SK-N-SH treated with all-trans-retinoic acid at 6 μM for 48 hours (cell line): ENCODE measurements around the gene F2.

Experiments
- ARNTL ChIP-seq: fragments of 450-650 bp; formaldehyde crosslinking; IDR thresholded peaks from 2 replicates; pipeline ENCODE4 v1.5.0; 2020; ENCODE audit warnings: low read depth, mild to moderate bottlenecking, moderate library complexity, borderline replicate concordance
- CSDC2 ChIP-seq: fragments of 250-450 bp; sonication (Bioruptor Pico); IDR thresholded peaks from 2 replicates; pipeline ENCODE4 v1.5.0; 2020; ENCODE audit warnings: mild to moderate bottlenecking, moderate library complexity
- OSR1 ChIP-seq: fragments of 250-450 bp; sonication (Bioruptor Pico); IDR thresholded peaks from 2 replicates; pipeline ENCODE4 v1.8.0; 2022; ENCODE audit warnings: moderate library complexity, mild to moderate bottlenecking, inconsistent platforms
- PPARA ChIP-seq: fragments of 250-450 bp; sonication (Bioruptor Pico); IDR thresholded peaks from 2 replicates; pipeline ENCODE4 v1.5.0; 2020; ENCODE audit warnings: mild to moderate bottlenecking, borderline replicate concordance
- TOX ChIP-seq: fragments of 250-450 bp; sonication (Bioruptor Pico); IDR thresholded peaks from 2 replicates; pipeline ENCODE4 v1.8.0; 2021; ENCODE audit warnings: mild to moderate bottlenecking, moderate library complexity, borderline replicate concordance
- ZC3H10 ChIP-seq: fragments of 250-450 bp; sonication (Bioruptor Pico); IDR thresholded peaks from 2 replicates; pipeline ENCODE4 v1.5.1; 2021; ENCODE audit warnings: mild to moderate bottlenecking, moderate library complexity
- ZFP30 ChIP-seq: fragments of 450-650 bp; formaldehyde crosslinking; IDR thresholded peaks from 2 replicates; pipeline ENCODE4 v1.5.0; 2022; ENCODE audit warnings: mild to moderate bottlenecking, moderate library complexity
- ZNF8 ChIP-seq: fragments of 450-650 bp; formaldehyde crosslinking; IDR thresholded peaks from 2 replicates; pipeline ENCODE4 v1.5.0; 2020; ENCODE audit warnings: mild to moderate bottlenecking, moderate library complexity
- TF ChIP-seq, protein P1 (sequence below): fragments of 250-450 bp; sonication (Bioruptor Pico); IDR thresholded peaks from 2 replicates; pipeline ENCODE4 v1.5.0; 2020; ENCODE audit warnings: mild to moderate bottlenecking, moderate library complexity
- TF ChIP-seq, protein P2 (sequence below): fragments of 250-450 bp; sonication (Bioruptor Pico); IDR thresholded peaks from 2 replicates; pipeline ENCODE4 v1.8.0; 2020; ENCODE audit warnings: mild to moderate bottlenecking, moderate library complexity, borderline replicate concordance
- TF ChIP-seq, protein P3 (sequence below): fragments of 250-450 bp; sonication (Bioruptor Pico); IDR thresholded peaks from 2 replicates; pipeline ENCODE4 v1.5.1; 2020; ENCODE audit warnings: low read depth, mild to moderate bottlenecking, moderate library complexity

GRCh38 chr11:46759196-46759595, 40.2 kb downstream of the F2 start:
- TF ChIP-seq ZFP30 (no peak), ARNTL (CRISPR knock-in tag) (no peak), ZC3H10 (no peak), TOX (CRISPR knock-in tag) (no peak), PPARA (CRISPR knock-in tag) (no peak), CSDC2 (CRISPR knock-in tag) (no peak), OSR1 (CRISPR knock-in tag) (no peak), ZNF8 (no peak)
- TF ChIP-seq, protein P1, sequence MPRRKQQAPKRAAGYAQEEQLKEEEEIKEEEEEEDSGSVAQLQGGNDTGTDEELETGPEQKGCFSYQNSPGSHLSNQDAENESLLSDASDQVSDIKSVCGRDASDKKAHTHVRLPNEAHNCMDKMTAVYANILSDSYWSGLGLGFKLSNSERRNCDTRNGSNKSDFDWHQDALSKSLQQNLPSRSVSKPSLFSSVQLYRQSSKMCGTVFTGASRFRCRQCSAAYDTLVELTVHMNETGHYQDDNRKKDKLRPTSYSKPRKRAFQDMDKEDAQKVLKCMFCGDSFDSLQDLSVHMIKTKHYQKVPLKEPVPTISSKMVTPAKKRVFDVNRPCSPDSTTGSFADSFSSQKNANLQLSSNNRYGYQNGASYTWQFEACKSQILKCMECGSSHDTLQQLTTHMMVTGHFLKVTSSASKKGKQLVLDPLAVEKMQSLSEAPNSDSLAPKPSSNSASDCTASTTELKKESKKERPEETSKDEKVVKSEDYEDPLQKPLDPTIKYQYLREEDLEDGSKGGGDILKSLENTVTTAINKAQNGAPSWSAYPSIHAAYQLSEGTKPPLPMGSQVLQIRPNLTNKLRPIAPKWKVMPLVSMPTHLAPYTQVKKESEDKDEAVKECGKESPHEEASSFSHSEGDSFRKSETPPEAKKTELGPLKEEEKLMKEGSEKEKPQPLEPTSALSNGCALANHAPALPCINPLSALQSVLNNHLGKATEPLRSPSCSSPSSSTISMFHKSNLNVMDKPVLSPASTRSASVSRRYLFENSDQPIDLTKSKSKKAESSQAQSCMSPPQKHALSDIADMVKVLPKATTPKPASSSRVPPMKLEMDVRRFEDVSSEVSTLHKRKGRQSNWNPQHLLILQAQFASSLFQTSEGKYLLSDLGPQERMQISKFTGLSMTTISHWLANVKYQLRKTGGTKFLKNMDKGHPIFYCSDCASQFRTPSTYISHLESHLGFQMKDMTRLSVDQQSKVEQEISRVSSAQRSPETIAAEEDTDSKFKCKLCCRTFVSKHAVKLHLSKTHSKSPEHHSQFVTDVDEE (CRISPR knock-in tag): no peak
- TF ChIP-seq, protein P2, sequence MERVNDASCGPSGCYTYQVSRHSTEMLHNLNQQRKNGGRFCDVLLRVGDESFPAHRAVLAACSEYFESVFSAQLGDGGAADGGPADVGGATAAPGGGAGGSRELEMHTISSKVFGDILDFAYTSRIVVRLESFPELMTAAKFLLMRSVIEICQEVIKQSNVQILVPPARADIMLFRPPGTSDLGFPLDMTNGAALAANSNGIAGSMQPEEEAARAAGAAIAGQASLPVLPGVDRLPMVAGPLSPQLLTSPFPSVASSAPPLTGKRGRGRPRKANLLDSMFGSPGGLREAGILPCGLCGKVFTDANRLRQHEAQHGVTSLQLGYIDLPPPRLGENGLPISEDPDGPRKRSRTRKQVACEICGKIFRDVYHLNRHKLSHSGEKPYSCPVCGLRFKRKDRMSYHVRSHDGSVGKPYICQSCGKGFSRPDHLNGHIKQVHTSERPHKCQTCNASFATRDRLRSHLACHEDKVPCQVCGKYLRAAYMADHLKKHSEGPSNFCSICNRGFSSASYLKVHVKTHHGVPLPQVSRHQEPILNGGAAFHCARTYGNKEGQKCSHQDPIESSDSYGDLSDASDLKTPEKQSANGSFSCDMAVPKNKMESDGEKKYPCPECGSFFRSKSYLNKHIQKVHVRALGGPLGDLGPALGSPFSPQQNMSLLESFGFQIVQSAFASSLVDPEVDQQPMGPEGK (CRISPR knock-in tag): no peak
- TF ChIP-seq, protein P3, sequence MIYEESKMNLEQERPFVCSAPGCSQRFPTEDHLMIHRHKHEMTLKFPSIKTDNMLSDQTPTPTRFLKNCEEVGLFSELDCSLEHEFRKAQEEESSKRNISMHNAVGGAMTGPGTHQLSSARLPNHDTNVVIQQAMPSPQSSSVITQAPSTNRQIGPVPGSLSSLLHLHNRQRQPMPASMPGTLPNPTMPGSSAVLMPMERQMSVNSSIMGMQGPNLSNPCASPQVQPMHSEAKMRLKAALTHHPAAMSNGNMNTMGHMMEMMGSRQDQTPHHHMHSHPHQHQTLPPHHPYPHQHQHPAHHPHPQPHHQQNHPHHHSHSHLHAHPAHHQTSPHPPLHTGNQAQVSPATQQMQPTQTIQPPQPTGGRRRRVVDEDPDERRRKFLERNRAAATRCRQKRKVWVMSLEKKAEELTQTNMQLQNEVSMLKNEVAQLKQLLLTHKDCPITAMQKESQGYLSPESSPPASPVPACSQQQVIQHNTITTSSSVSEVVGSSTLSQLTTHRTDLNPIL (CRISPR knock-in tag): no peak
